ENCODE data around the gene SNPH.

GRCh38 chr20:1305712-1306111 is 39.6 kb downstream of the SNPH start:
- TF ChIP-seq CTCF (IDR thresholded peaks at IDR 0.05; ENCODE audit: low read depth, low read length, poor library complexity, severe bottlenecking) (no peak), EZH2phosphoT487 (IDR thresholded peaks at IDR 0.05; ENCODE audit: borderline replicate concordance, low read length) (no peak)
